ENCODE measurements around the gene MED13.

- TF ChIP-seq SP1 (IDR thresholded peaks at IDR 0.05): no peak
- no peak for TF ChIP-seq CTBP1 (IDR thresholded peaks at IDR 0.05; ENCODE audit: borderline replicate concordance)
- peak; percentile 71 for TF ChIP-seq ELF4 (IDR thresholded peaks at IDR 0.05)
Observed at GRCh38 chr17:61927208-61928100, 137.6 kb downstream of the MED13 start, which contains the start of gene INTS2.

Measured in HEK293T (cell line).